CD4-positive, alpha-beta T cell treated with Interleukin-4 for 1 hour (primary cell): ENCODE results near the gene SLC27A1.
"Not testable (repeated sequence)": the region's sequence is repeated elsewhere in the genome, so short reads cannot be mapped to it uniquely, and the experiment has no call there.

Source experiments
- DNase-seq, 2 donors: peaks; one replicate each; pipeline ENCODE4 v3.0.0-alpha.2; 2020 to 2022

Gene SLC27A1

DNA sequence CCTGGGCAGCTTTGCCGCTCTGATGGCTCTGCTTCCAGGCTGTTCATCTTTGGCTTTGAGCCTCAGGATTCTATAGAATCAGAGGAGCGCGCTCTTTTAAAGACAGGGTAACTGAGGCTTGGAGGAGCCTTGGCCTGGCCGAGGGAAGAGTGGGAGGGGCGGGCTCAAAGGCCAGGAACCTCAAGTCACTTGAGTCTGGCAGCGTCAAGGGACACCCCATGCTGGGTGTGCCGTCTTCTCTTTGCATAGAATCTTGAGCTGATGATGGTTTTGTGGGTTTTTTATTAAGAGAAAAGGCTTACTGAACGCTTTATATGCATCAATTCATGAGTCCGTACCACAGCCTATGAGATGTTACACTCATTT is 42.2 kb downstream of the SLC27A1 start:
- no peak for DNase-seq

DNA sequence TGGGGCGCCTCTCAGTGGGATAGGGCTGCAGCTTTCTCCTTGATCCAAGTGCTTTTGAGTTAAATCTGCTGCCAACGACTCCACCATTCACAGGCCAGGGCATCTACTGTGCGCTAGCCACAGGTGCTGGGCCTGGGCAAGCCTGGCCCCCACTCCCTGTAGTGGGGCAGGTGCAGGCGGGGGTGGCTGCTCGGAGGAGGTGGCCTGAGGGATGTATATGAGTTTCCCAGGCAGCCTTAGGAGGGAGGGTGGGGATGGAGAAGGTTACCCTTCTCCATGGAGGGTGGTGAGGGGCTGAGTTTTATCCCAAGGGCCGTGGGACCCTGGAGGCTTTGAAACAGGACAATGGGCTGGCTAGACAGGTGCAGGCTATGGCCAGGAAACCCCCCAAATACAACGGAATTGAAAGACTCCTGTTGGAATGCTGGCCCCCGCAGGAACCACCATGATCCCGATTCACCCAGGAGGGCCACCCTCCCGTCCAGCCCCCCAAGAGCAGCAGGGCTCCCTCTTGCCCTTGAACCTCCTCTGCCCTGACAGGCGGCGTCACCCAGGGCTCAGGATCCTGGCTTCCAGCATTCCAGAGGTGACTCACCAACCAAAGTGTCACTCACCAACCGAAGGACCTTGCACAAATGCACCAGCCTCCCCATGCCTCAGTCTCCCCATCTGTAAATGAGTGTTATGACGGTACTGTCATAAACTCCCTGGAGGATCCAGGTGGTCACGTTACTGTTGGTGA is 45.3 kb downstream of the SLC27A1 start:
- DNase-seq, result no peak

DNA sequence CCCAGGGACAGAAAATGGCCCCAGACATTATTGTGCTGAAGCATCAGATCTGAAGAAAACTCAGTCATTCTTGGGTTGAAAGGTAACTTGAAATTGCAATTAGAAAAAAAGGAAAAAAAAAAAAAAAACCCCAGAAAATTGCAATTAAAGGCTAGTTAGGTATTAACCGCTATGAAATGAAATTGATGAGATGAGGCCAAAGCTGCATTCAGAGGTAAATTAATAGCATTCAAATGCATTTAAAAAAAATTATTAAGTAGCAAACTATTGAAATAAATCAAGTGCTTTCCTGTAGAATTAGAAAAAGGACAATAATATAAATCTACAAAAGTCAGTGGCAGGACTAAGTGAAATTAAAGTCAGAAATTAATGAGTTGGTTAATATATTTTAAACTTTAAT is 47.6 kb downstream of the SLC27A1 start:
- DNase-seq, result no peak

DNA sequence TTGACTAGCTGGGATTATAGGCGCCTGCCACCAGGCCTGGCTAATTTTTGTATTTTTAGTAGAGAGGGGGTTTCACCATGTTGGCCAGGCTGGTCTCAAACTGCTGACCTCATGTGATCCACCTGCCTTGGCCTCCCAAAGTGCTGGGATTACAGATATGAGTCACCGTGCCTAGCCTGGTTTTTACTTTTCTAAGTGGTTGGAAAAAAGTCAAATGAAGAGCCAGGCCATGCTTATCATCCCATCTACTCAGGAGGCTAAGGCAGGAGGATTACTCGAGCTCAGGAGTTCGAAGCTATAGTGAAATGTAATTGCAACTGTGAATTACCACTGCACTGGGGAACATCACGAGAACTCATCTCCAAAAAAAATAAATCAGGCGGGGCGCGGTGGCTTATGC is 48.3 kb downstream of the SLC27A1 start:
- DNase-seq, result not testable (repeated sequence)

DNA sequence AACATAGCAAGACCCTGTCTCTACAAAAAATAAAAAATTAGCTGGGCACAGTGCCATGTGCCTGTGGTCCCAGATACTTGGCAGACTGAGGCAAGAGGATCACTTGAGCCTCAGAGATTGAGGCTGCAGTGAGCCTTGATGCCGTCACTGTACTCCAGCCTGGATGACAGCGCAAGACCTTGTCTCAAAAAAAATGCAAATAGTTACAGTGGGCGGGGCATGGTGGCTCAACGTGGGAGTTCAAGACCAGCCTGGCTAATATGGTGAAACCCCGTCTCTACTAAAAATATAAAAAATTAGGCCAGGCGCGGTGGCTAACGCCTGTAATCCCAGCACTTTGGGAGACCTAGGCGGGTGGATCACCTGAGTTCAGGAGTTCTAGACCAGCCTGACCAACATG is 49.6 kb downstream of the SLC27A1 start:
- DNase-seq, result no peak

DNA sequence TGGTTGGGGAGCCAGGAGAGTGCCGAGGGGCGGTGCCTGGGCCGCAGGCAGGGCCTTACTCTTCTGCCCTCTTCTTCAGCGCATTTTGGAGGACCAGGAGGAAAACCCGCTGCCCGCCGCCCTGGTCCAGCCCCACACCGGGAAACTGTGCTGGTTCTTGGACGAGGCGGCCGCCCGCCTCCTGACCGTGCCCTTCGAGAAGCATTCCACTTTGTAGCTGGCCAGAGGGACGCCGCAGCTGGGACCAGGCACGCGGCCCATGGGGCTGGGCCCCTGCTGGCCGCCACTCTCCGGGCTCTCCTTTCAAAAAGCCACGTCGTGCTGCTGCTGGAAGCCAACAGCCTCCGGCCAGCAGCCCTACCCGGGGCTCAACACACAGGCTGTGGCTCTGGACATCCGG is 50.5 kb downstream of the SLC27A1 start:
- no peak for DNase-seq

DNA sequence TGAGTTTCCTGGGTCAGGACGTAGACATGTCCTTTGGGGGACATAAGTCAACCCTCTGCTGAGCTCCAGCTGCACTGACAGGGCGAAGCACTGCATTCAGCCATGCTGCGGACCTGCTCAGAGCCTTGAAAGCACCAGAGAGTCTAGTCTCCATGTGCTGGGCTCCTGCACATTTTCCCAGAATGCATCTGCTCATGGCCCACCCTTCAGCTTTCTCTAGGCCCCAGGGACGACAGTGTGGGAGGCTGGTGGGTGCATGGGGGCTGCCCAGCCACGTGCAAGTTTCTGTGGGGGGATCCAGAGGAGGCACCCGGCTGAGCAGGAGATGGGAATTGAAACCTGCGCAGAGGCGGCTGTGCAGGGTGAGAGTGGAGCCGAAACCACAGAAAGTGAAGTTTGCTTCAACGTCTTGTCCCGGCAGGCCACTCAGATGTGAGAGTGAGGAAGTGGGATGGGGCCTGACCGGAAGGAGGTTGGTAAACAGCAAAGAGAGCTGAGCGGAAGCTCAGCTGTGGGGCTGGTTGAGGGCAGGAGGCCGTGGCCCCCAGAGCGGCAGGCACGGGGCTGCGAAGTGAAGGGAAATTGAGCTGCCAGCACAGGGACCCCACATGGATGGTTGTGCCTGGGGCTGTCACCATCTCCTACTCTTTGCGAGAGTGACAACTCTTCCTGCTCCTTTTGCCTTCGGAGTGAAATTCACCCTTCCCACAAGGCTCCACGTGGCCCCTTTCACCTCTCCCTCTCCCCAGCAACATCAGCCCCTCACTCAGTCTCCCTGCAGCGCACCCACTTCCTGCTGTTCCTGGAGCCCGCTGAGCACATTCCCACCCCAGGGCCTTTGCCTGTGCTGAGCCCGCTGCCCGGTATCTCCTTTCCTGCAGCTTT is 52.9 kb downstream of the SLC27A1 start:
- peak; percentile 47 to 75 for DNase-seq

DNA sequence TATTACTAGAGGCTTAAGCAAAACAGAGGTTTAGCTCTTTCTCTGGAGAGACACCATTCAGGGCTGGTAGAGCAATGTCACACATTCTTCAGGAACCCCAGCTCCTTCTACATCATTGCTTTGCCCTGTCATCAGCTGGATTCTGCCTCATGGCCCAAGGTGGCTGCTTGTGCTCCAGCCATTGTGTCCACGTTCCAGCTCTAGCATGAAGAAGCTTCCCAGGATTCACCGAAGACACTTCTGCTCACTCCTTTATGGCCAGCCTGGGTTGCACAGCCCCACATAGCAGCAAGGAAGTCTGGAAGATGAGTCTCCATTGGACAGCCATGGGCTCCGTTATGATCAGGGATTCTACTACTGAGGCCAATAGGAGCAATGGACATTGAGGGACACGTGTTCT is 54.3 kb downstream of the SLC27A1 start:
- no peak for DNase-seq

DNA sequence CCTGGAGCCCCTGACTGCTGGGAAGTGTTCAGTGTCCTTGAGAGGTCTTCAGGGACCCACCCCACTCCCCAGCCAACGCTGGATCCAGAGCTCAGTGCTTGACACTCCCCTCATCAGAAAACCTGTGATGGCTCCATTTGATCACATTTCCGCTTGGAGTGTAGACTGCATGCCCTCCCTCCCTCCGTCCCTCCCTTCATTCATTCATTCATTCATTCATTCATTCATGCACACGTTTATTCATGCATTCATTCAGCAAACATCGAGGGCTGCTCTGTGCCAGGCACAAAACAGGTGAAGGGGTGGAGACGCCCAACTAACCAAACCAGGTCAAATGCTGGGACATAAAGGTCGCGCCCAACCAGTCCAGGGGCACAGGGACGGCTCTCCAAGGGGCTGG is 54.8 kb downstream of the SLC27A1 start:
- DNase-seq, result no peak

DNA sequence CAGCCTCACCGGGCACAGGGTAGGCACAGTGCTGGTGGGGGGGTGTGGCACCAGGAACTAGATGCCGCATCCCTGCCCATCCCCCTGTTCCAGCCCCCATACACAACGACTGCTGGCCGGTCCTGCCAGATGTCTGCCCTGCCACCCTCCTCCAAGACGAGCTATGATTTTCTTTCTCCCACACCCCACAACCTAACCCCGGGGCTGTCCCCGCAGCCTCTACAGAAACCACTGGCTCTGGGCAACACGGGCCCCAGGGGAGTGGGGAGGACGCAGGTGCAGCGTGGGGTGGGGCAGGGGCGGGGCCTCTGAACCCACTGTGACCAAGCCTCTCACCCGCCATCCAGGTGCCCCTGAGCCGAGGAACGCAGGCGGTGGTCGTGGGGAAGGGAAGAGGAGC is 56.6 kb downstream of the SLC27A1 start:
- DNase-seq, result peak in 1 of 2 donors; percentile 72

DNA sequence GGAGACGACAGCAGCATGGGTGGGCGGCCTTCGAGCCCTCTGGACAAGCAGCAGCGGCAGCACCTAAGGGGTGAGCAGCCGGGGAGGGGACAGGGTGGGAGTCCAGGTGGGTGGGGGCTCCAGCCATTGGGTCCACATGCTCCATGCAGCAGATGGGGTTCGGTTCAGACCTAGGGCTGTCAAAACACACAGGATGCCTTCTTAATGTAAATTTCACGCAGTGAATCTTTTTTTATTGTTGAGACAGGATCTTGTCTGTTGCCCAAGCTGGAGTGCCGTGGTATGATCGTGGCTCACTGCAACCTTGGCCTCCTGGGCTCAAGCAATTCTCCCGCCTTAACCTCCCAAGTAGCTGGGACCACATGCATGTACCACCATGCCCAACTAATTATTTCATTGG is 57.0 kb downstream of the SLC27A1 start:
- DNase-seq, result no peak

DNA sequence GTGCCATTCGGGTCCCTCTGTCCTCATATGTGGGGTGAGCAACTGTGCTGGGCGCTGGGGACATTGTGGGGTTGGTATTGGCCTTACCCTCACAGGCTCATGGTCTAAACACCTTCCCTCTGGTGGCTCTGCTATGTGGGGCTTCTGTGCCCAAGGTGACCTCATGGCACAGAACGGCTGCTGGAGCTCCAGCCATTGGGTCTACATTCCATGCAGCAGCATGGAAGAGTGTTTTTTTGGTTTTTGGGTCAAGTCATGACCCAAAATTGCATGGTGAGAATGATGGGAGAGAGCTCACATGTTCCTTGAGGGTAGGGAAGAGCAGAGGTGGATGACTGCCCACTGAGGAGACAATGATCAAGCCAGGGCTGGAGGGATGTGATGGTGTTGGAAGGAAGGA is 58.3 kb downstream of the SLC27A1 start:
- no peak for DNase-seq

DNA sequence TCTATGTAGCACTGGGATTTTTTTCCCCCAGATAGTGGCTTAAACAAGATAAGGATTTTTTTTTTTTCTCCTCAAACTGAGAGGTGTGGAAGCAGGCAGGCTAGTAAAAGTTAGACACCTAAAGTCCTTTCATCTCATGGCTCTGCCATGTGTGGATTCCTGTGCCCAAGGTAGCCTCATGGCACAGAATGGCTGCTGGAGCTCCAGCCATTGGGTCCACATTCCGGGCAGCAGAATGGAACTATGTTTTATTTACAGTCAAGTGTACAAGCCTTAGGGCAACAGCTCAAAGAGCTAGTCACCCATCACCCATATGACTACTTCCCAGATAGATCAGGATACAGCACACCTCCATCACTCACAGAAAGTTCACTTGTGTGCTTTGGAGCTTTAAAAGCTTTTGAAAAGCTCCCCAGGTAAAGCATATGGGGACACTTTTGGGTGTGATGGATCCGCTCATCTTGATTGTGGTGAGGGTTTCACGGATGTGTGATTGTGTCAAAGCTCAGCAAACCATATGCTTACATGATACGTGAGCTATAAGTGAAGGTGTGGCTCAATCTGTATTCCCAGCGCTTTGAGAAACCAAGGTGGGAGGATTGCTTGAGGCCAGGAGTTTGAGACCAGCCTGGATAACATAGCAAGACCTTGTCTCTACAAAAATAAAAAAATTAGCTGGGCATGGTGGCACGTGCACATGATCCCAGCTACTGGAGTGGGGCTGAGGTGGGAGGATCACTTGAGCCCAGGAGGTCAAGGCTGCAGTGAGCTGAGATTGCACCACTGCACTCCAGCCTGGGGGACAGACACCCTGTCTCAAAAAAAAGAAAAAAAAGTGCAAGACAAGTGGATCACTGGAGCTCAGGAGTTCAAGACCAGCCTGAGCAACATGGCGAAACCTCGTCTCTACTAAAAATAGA is 59.2 kb downstream of the SLC27A1 start:
- no peak for DNase-seq

DNA sequence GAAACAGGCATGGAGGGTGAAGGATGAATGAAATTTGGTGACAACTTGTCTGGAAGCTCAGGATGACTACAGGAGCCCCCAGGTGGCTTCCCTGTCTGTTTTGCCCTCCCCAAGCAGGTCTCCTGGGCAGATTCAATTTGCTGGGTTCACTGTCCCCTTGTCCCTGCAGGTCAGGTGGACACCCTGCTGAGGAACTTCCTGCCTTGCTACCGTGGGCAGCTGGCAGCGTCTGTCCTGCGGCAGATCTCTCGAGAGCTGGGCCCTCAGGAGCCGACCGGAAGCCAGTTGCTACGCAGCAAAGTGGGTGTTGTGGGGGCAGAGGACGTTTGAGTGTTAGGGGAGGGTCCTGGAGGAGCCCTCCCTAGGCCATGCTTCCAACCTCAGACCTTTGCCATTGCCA is 60.3 kb downstream of the SLC27A1 start:
- no peak for DNase-seq

DNA sequence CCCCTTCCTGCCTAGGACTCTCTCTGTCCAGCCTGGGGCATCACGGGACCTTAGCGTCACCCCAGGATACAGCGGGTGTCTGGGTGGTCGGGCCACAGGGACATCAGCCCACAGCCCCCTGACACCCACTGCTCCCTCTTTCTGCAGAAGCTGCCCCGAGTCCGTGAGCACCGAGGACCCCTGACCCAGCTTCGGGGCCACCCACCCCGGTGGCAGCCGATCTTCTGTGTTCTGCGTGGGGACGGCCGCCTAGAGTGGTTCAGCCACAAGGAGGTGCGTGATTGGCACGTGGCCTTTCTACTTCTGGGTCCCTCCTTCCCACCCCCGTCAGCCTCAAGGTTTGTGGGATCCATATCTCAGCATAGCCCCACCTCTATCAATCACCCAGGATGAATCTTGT is 61.8 kb downstream of the SLC27A1 start:
- no peak for DNase-seq

DNA sequence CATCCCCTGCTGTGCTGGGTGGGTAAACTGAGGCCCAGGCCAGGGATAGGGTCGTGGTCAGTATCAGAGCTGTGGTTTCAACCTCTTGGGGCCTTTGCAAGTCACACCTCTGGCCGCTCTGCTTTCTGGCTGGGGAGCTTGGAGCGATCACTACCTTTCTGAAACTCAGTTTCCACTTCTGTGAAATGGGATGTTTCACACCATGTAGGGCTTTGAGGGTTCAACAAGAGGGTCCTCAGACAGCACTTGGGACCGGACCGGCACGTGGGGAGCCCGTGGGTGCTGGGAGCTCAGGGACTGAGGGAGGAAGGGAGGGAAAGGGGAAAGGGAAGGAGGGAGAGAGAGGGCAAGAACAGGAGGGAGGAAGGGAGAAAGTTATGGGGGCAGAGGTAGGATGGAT is 62.2 kb downstream of the SLC27A1 start:
- no peak for DNase-seq

DNA sequence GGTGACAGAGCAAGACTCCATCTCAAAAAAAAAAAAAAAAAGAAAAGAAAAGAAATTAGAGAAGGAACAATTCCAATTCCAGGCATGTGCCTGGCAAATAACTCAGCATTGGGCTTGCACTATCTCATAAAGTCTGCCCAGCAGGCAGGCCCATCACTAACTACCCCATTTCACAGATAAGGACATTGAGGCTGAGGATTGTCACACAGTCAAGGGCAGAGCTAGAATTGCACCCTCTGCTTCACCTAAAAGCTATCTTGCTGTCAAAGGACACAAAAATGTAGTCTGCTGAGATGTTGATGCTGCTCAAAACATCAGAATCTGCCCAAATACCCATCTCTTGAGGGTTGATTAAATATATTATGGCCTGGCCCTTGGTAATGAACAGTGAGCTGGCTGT is 64.4 kb downstream of the SLC27A1 start:
- no peak for DNase-seq

DNA sequence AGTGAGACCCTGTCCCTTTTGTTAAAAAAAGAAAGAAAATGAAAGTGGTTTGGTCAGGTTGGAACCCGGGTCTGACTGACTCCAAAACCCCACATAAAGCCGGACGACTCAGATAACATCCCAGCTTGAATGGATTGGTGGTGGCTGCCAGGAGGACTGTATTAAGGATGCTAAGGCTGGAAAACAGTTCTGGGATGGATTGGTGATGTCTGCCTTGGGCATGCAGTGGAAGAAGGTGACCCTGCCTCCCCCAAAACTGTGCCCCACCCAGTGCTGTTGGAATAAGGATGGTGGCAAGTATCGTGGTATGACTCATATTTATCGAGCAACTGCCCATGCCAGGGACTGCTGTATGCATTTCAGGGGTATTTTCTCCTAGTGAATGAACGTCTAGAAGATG is 66.6 kb downstream of the SLC27A1 start:
- DNase-seq, result no peak

DNA sequence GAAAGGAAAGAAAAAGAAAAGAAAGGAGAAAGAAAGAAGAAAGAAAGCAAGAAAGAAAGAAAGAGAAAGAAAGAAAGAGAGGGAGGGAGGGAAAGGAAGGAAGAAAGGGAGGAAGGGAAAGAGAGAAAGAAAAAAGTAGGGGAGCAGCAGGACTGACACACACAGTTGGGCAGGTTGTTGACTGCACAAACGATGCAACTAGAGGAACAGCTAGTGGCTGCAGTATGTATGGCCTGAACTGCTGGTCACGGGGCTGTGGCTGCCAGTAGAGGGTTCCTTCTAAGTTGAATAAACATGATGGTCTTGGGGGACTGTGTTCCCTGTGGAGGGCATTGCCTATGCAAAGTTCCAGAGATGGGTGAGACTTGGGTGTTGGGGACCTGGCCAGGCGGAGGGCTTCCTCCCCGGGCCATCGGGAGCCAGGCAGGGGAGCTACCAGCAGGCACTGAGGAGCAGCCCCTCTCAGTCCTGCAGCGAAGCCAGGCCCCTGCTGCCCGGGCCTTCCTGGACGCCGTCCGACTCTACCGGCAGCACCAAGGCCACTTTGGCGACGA is 68.4 kb downstream of the SLC27A1 start:
- peak in 1 of 2 donors; percentile 14 for DNase-seq

DNA sequence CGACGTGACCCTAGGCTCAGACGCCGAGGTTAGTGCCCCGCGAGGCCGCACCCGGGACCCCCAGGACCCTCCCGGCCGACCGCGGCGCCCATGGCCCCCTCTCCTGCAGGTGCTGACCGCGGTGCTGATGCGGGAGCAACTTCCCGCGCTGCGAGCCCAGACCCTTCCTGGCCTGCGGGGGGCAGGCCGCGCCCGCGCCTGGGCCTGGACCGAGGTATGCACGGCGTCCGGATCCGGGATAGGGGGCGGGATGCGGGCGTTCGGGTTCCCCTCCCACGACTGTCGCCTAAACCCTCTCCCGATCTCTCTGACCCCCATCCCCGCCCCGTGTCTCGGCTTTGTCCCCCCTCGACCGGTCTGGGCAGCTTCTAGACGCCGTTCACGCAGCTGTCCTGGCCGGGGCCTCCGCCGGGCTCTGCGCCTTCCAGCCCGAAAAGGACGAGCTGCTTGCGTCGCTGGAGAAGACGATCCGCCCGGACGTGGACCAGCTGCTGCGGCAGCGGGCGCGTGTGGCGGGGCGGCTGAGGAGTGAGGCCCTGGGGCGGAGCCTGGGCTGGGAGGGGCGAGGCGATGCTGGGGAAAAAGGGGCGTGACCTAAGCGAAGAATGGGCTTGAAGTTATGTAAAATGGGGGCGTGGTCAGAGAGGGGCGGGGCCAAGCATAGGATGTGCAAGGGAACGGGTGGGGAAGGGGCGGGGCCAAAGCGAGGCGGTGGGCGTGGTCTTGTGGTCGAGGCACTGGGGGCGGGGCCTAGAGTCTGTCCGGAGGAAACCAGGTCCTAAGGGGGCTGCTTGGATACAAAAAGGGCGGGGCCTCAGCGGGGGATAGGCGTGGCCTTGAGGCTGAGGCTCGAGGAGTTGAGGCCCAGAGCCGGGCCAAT is 69.2 kb downstream of the SLC27A1 start:
- DNase-seq, result peak; percentile 98

DNA sequence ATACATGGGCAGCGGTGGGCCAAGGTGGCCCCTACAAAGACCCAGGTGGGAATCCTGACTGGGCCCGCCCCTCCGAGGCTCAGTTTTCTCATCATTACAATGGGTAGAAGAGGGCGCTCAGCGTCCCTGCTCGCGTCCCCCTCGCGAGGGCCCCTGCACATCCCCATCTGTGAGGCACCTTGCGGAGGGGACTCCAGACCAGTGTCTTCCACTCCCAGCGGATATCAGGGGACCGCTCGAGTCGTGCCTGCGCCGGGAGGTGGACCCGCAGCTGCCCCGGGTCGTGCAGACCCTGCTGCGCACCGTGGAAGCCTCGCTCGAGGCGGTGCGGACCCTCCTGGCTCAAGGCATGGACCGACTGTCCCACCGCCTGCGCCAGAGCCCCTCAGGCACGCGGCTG is 69.8 kb downstream of the SLC27A1 start:
- no peak for DNase-seq

DNA sequence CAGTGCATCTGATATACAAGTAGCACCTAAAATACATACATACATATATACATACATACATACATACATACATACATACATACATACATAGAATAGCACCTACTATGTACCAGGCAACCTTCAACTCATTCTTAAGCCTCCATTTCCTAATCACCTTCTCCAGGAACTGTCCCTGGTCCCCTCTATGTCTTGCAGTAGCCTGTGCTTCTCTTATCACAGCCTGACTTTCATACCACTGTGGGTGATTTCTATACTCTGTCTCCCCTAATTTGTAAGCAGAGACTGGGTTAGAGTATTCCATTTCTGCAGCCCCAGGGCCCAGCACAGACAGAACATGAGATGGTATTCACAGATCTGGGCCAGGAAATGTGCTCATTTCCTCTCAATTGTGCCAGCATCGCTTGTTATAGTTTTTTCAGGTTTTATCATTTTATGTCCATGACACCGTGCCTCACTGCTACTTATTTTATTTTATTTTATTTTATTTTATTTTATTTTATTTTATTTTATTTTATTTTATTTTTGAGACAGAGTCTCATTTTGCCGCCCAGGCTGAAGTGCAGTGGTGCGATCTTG is 70.9 kb downstream of the SLC27A1 start:
- DNase-seq, result no peak
